H1 (cell line): ENCODE measurements around the gene SLC16A9.

Experiments used
- CTCF ChIP-seq, 3 experiments: IDR thresholded peaks; 1 replicate in 2 of 3; 2 replicates in 1 of 3; pipeline versions ENCODE4 v1.5.1 to v1.6.1; 2011; ENCODE audit warnings: low read length in 3 of 3, mild to moderate bottlenecking in 3 of 3, inconsistent platforms in 2 of 3, low read depth in 1 of 3, moderate library complexity in 1 of 3; ENCODE audit not compliant: insufficient read depth in 1 of 3; ENCODE audit errors: control extremely low read depth in 1 of 3
- EP300 ChIP-seq, 2 experiments: IDR thresholded peaks; 1 replicate in 1 of 2; 2 replicates in 1 of 2; pipeline ENCODE4 v1.6.1; 2011 to 2012; ENCODE audit warnings: low read depth in 2 of 2, low read length in 2 of 2, mild to moderate bottlenecking in 2 of 2, borderline replicate concordance in 1 of 2, inconsistent platforms in 1 of 2, moderate library complexity in 1 of 2
- EZH2 ChIP-seq: fragments of 200-600 bp; sonication (generic); IDR thresholded peaks from 2 replicates; pipeline ENCODE4 v1.7.1; 2012; ENCODE audit warnings: low read depth, mild to moderate bottlenecking, moderate library complexity, low read length, inconsistent platforms; ENCODE audit not compliant: severe bottlenecking
- KDM5A ChIP-seq: fragments of 200-600 bp; IDR thresholded peaks from 2 replicates; pipeline ENCODE4 v1.7.1; 2012; ENCODE audit warnings: mild to moderate bottlenecking, low read length, inconsistent platforms, mixed read lengths
- POLR2A ChIP-seq, 2 experiments: IDR thresholded peaks; 1 replicate in 1 of 2; 2 replicates in 1 of 2; pipeline ENCODE4 v1.6.1; 2011; ENCODE audit warnings: low read depth in 2 of 2, low read length in 2 of 2, mild to moderate bottlenecking in 2 of 2; ENCODE audit errors: control extremely low read depth in 1 of 2
- POLR2AphosphoS5 ChIP-seq: IDR thresholded peaks from 2 replicates; pipeline ENCODE4 v1.6.1; 2011; ENCODE audit warnings: low read depth, low read length
- RFX5 ChIP-seq: IDR thresholded peaks from 2 replicates; pipeline ENCODE4 v1.6.1; 2011; ENCODE audit warnings: low read depth, low read length, improper control_type of control experiment, borderline replicate concordance
- TBP ChIP-seq: IDR thresholded peaks from 2 replicates; pipeline ENCODE4 v1.6.1; 2011; ENCODE audit warnings: low read depth, low read length, improper control_type of control experiment
- TCF12 ChIP-seq: IDR thresholded peaks from 2 replicates; pipeline ENCODE4 v1.6.1; 2011; ENCODE audit warnings: low read depth, mild to moderate bottlenecking, low read length
- YY1 ChIP-seq: IDR thresholded peaks from 2 replicates; pipeline ENCODE4 v1.6.1; 2011; ENCODE audit warnings: low read depth, mild to moderate bottlenecking, low read length
- TF ChIP-seq, protein P1 (sequence below): IDR thresholded peaks from 2 replicates; pipeline ENCODE4 v1.6.1; 2012; ENCODE audit warnings: inconsistent platforms

GRCh38 chr10:59634102-59634501 lies 75.5 kb downstream of the SLC16A9 start:
- TF ChIP-seq, protein P1, sequence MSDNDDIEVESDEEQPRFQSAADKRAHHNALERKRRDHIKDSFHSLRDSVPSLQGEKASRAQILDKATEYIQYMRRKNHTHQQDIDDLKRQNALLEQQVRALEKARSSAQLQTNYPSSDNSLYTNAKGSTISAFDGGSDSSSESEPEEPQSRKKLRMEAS = no peak
- TF ChIP-seq RFX5 = no peak
- no peak for TF ChIP-seq POLR2A (IDR thresholded peaks at IDR 0.05; ENCODE audit: control extremely low read depth in 1 of 2, low read depth in 2 of 2, low read length in 2 of 2)
- no peak for TF ChIP-seq EP300 (IDR thresholded peaks at IDR 0.05; ENCODE audit: borderline replicate concordance in 1 of 2, low read depth in 2 of 2, low read length in 2 of 2)
- no peak for TF ChIP-seq EZH2
- no peak for TF ChIP-seq TBP
- TF ChIP-seq KDM5A = no peak
- no peak for TF ChIP-seq CTCF (IDR thresholded peaks at IDR 0.05; ENCODE audit: control extremely low read depth in 1 of 3, insufficient read depth in 1 of 3, low read depth in 1 of 3, low read length in 3 of 3)
- no peak for TF ChIP-seq TCF12
- no peak for TF ChIP-seq POLR2AphosphoS5
- no peak for TF ChIP-seq YY1
